GM12873 (cell line): Measurements from ENCODE around the gene TPM4.

ENCODE experiments used
- CTCF ChIP-seq: IDR thresholded peaks from 2 replicates; pipeline ENCODE4 v1.5.1; 2012; ENCODE audit warnings: low read depth, mild to moderate bottlenecking, moderate library complexity, low read length, control low read depth; ENCODE audit not compliant: insufficient read depth; ENCODE audit errors: missing control alignments

The TPM4 gene

GRCh38 chr19:16068696-16069259, 7.5 kb upstream of the TPM4 start:
- no peak for TF ChIP-seq CTCF

GRCh38 chr19:16069813-16070365, 6.4 kb upstream of the TPM4 start:
- TF ChIP-seq CTCF = no peak

- no peak for TF ChIP-seq CTCF
These were observed 5.8 kb upstream of the TPM4 start for GRCh38 chr19:16070366-16070990.

- no peak for TF ChIP-seq CTCF
These were observed 5.1 kb upstream of the TPM4 start for GRCh38 chr19:16071072-16071691.

- TF ChIP-seq CTCF = no peak
These were observed 2.8 kb upstream of the TPM4 start for GRCh38 chr19:16073481-16073880.

- no peak for TF ChIP-seq CTCF
These were observed 2.3 kb upstream of the TPM4 start for GRCh38 chr19:16073988-16074387.
